Measurements from ENCODE around the gene TLE3.

TLE3 gene

GRCh38 chr15:70089692-70089971, 8.1 kb downstream of the TLE3 start:
- no peak overlapping the region for H3K4me3 ChIP-seq (ENCODE audit: low read depth, low read length)
- POLR2A ChIA-PET, result interaction anchor here (1.3 kb wide), 1 partner anchor 8 kb away, joined by 3 read pairs; the partner anchor contains the start of gene TLE3
- no peak for DNase-seq (ENCODE audit: low read depth, low spot score)
- TF ChIP-seq, protein P1, sequence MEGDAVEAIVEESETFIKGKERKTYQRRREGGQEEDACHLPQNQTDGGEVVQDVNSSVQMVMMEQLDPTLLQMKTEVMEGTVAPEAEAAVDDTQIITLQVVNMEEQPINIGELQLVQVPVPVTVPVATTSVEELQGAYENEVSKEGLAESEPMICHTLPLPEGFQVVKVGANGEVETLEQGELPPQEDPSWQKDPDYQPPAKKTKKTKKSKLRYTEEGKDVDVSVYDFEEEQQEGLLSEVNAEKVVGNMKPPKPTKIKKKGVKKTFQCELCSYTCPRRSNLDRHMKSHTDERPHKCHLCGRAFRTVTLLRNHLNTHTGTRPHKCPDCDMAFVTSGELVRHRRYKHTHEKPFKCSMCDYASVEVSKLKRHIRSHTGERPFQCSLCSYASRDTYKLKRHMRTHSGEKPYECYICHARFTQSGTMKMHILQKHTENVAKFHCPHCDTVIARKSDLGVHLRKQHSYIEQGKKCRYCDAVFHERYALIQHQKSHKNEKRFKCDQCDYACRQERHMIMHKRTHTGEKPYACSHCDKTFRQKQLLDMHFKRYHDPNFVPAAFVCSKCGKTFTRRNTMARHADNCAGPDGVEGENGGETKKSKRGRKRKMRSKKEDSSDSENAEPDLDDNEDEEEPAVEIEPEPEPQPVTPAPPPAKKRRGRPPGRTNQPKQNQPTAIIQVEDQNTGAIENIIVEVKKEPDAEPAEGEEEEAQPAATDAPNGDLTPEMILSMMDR (IDR thresholded peaks at IDR 0.05; ENCODE audit: insufficient read depth, low read length, missing control alignments), result no peak
- CTCF ChIA-PET, result no interaction called here

GRCh38 chr15:70088887-70089691, 8.6 kb downstream of the TLE3 start:
- ChIA-PET CTCF (interaction anchor here (1.3 kb wide), 1 partner anchor 399 kb away, joined by 4 read pairs; no protein-coding TSS in a partner anchor), POLR2A (interaction anchor here (1.3 kb wide), 1 partner anchor 9 kb away, joined by 3 read pairs; the partner anchor contains the start of gene TLE3)
- H3K4me3 ChIP-seq (ENCODE audit: low read depth, low read length), result no peak overlapping the region
- TF ChIP-seq, protein P1 (IDR thresholded peaks at IDR 0.05; ENCODE audit: insufficient read depth, low read length, missing control alignments), result no peak
- no peak for DNase-seq (ENCODE audit: low read depth, low spot score)

DNA sequence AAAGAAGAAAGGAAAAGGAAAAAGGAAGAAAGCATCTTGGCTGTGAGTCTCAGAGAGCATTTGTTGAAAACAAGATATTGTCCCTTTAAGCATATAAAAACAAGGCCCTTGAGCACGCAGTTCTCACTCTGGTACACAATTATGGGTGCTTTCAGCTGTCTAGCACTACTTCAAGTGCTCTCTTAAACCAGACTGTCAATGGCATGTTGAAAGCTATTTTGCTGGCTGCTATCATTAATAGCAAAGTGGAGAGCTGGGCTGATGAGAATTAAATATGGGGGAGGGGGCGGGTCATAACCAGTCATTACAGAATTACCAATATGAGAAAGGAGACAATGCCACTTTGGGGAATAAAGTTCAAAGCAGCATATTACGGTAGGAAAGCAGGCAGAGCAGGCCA, 9.3 kb downstream of the TLE3 start:
- TF ChIP-seq, protein P1 (IDR thresholded peaks at IDR 0.05; ENCODE audit: insufficient read depth, low read length, missing control alignments), result no peak
- ChIA-PET POLR2A (interaction anchor here (1.3 kb wide), 1 partner anchor 9 kb away, joined by 3 read pairs; the partner anchor contains the start of gene TLE3), CTCF (interaction anchor here (1.3 kb wide), 1 partner anchor 399 kb away, joined by 4 read pairs; no protein-coding TSS in a partner anchor)
- no peak overlapping the region for H3K4me3 ChIP-seq (ENCODE audit: low read depth, low read length)
- no peak for DNase-seq (ENCODE audit: low read depth, low spot score)

DNA sequence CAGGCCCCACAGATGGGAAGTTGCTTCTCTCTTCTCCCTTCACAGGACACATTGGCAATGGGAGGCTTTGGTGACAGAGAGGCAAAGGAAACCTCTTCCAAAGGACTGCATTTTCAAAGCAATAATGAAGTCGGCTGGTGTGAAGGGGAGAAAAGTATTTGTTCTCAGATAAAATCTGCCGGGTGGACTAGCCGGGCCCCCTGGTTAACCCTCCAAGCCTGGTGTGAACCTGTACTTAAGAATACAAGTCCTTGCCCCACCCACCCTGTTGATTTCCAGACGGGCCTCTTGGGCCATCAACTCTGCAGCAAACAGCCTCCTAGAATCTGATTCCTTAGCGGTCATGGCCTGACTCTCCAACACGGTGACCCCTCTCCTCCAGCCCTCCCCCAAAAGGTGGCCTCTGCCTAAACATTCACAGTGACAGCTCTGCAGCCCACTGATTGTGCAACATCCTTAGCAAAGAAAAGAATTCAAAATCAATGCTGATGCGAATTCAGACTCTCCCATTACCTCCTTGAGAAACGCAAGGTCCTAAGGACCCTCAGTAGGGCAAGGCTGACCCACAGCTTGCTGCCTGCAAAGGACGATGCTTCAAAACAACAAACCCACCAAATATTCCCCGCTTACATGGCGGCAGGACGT, 9.9 kb downstream of the TLE3 start:
- CTCF ChIA-PET, result interaction anchor here (1.3 kb wide), 1 partner anchor 400 kb away, joined by 4 read pairs; no protein-coding TSS in a partner anchor
- TF ChIP-seq, protein P1 (IDR thresholded peaks at IDR 0.05; ENCODE audit: insufficient read depth, low read length, missing control alignments), result no peak
- POLR2A ChIA-PET, result no interaction called here
- DNase-seq (ENCODE audit: low read depth, low spot score), result no peak
- H3K4me3 ChIP-seq (ENCODE audit: low read depth, low read length), result no peak overlapping the region

- TF ChIP-seq, protein P1 (IDR thresholded peaks at IDR 0.05; ENCODE audit: insufficient read depth, low read length, missing control alignments), result no peak
- CTCF ChIA-PET, result interaction anchor here (1.0 kb wide), 1 partner anchor 10 kb away, joined by 3 read pairs; no protein-coding TSS in a partner anchor
- no peak overlapping the region for H3K4me3 ChIP-seq (ENCODE audit: low read depth, low read length)
- POLR2A ChIA-PET, result interaction anchor here (1.2 kb wide), 1 partner anchor 24 kb away, joined by 4 read pairs; no protein-coding TSS in a partner anchor
- no peak for DNase-seq (ENCODE audit: low read depth, low spot score)
Measured at GRCh38 chr15:70086636-70087035, 11.1 kb downstream of the TLE3 start.

- CTCF ChIA-PET, result no interaction called here
- DNase-seq (ENCODE audit: low read depth, low spot score), result no peak
- TF ChIP-seq, protein P1 (IDR thresholded peaks at IDR 0.05; ENCODE audit: insufficient read depth, low read length, missing control alignments), result no peak
- POLR2A ChIA-PET, result no interaction called here
- H3K4me3 ChIP-seq (ENCODE audit: low read depth, low read length), result no peak overlapping the region
Measured at GRCh38 chr15:70084461-70084860, 13.3 kb downstream of the TLE3 start.
